ENCODE data around the gene LRRC32.

The LRRC32 gene

DNA sequence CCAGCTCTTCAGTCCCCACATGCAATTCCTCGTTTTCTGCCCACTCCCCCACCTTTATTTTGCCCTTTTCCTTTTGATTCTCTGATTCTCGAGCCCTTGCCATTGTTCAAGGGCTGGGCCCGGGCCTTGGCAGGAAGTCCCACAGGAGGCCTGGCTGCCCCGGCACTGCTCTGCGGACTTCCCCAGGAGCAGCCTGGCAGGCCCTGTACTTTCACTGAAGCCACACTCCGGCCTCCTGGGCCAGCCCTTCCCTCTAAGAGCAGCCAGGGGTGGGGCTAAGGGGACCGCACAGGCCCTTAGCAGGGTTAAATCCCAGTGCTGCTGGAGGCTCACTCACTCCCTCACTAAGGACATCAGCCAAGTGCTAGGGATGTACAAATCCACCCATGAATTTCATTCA, 4.1 kb downstream of the LRRC32 start:
- Histone ChIP-seq H3K9me3 (ENCODE audit: control insufficient read depth, insufficient read depth, low read length) (no peaks in the 10 kb centered on the region), H3K9ac (ENCODE audit: low read depth, low read length) (no peak overlapping the region), H3K36me3 (ENCODE audit: insufficient read depth, low read length) (no peaks in the 10 kb centered on the region), H3K4me1 (ENCODE audit: insufficient read depth, low read length) (peaks cover 5% of the 10 kb centered on the region)

DNA sequence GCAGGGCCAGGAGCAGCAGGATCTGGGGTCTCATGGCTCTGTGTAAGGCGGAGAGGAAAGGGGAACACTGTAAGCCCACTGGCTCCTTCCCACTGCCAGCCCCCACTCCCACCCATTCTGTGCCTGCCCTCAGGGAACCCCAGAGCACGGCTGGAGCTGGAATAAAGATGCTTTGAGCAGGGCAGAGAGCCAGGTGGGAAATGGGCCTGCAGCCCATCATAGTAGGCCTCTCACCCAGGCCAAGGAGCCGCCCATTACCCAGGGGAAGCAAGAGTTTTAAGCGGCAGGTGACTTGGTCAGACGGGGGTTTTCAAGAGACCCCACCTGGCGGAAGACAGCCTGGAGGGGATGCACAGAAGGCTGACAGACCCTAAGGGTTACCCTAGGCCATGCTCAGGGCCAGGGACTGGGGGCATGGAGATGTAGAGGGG, 4.6 kb downstream of the LRRC32 start:
- Histone ChIP-seq H3K4me1 (ENCODE audit: insufficient read depth, low read length) (peaks cover 5% of the 10 kb centered on the region), H3K36me3 (ENCODE audit: insufficient read depth, low read length) (no peaks in the 10 kb centered on the region), H3K9me3 (ENCODE audit: control insufficient read depth, insufficient read depth, low read length) (no peaks in the 10 kb centered on the region), H3K9ac (ENCODE audit: low read depth, low read length) (no peak overlapping the region)

DNA sequence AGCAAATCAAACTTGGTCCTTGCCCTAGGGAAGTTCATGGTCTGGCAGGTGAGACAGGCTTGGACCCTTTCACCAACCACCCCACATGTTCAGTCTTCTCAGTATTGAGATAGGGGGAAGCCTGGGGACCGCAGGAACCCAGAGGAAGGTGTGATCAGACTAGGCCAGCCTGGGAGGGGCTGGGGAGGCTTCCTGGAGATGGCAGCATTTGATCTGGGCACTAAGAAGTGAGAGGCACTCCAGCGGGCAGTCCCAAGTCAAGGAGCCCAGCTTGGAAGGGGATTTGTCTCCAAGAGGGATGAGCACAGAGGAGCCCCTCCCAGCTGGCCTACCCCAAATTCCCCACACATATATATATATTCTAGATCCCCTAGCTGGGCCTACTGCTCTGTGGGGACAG, 5.4 kb downstream of the LRRC32 start:
- Histone ChIP-seq H3K9me3 (ENCODE audit: control insufficient read depth, insufficient read depth, low read length) (no peaks in the 10 kb centered on the region), H3K4me1 (ENCODE audit: insufficient read depth, low read length) (peaks cover 5% of the 10 kb centered on the region), H3K9ac (ENCODE audit: low read depth, low read length) (no peak overlapping the region), H3K36me3 (ENCODE audit: insufficient read depth, low read length) (no peaks in the 10 kb centered on the region)

GRCh38 chr11:76664578-76665061, 5.9 kb downstream of the LRRC32 start:
- no peak overlapping the region for H3K9ac ChIP-seq (ENCODE audit: low read depth, low read length)
- no peaks in the 10 kb centered on the region for H3K9me3 ChIP-seq (ENCODE audit: control insufficient read depth, insufficient read depth, low read length)
- no peaks in the 10 kb centered on the region for H3K36me3 ChIP-seq (ENCODE audit: insufficient read depth, low read length)
- H3K4me1 ChIP-seq (ENCODE audit: insufficient read depth, low read length), result peaks cover 5% of the 10 kb centered on the region

GRCh38 chr11:76663912-76664440, 6.6 kb downstream of the LRRC32 start:
- H3K4me1 ChIP-seq (ENCODE audit: insufficient read depth, low read length), result peaks cover 5% of the 10 kb centered on the region
- no peaks in the 10 kb centered on the region for H3K36me3 ChIP-seq (ENCODE audit: insufficient read depth, low read length)
- no peak overlapping the region for H3K9ac ChIP-seq (ENCODE audit: low read depth, low read length)
- H3K9me3 ChIP-seq (ENCODE audit: control insufficient read depth, insufficient read depth, low read length), result no peaks in the 10 kb centered on the region

DNA sequence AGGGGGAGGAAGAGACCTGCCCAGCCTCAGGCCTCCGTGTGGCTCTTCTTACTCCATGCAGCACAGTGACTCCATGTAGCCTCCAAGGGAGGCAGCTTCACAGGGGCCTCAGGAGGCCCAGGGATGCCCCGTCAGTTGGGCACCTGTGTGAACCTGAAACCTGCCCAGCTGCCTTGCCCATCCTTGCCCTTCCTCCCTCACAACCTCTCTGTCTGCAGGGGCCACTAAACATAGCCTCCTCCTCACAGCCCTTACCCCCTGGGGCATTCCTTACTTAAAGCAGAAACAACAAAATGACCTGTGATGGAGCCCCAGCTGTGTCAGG, 7.1 kb downstream of the LRRC32 start:
- H3K36me3 ChIP-seq (ENCODE audit: insufficient read depth, low read length), result no peaks in the 10 kb centered on the region
- no peaks in the 10 kb centered on the region for H3K9me3 ChIP-seq (ENCODE audit: control insufficient read depth, insufficient read depth, low read length)
- H3K4me1 ChIP-seq (ENCODE audit: insufficient read depth, low read length), result peaks cover 5% of the 10 kb centered on the region
- H3K9ac ChIP-seq (ENCODE audit: low read depth, low read length), result no peak overlapping the region

- H3K9me3 ChIP-seq (ENCODE audit: control insufficient read depth, insufficient read depth, low read length), result no peaks in the 10 kb centered on the region
- no peaks in the 10 kb centered on the region for H3K36me3 ChIP-seq (ENCODE audit: insufficient read depth, low read length)
- H3K4me1 ChIP-seq (ENCODE audit: insufficient read depth, low read length), result peaks cover 5% of the 10 kb centered on the region
- no peak overlapping the region for H3K9ac ChIP-seq (ENCODE audit: low read depth, low read length)
These were observed 7.7 kb downstream of the LRRC32 start for GRCh38 chr11:76662656-76663485.

DNA sequence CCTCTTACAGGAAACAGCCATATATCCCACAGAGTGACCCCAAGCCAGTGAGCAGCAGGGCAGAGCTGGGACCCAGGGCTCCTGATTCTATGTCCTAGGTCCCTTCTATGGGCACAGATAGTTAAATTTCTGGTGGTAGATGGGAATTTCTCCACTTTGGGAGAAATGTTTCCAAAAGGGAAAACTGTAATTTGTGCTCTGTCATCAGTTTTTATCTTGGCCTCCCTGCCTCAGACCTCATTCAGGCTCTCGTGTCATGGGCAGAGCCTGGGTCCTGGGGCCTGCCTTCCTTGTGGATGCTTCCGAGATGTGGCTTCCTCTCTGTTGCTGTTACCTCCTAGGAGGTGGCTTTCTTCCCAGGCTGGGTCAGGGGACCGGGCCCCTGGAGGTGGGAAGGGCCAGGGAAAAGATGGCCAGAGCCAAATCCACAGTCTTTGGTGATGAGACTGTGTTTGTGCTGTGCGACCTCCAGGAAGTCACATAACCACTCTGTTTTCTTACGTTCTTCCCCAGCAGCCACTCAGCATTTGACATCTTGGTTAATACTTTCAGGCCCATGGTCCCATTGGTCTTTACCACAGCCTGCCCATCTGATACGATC, 8.6 kb downstream of the LRRC32 start:
- no peak overlapping the region for H3K9ac ChIP-seq (ENCODE audit: low read depth, low read length)
- H3K9me3 ChIP-seq (ENCODE audit: control insufficient read depth, insufficient read depth, low read length), result no peaks in the 10 kb centered on the region
- H3K36me3 ChIP-seq (ENCODE audit: insufficient read depth, low read length), result no peaks in the 10 kb centered on the region
- peaks cover 4% of the 10 kb centered on the region for H3K4me1 ChIP-seq (ENCODE audit: insufficient read depth, low read length)

DNA sequence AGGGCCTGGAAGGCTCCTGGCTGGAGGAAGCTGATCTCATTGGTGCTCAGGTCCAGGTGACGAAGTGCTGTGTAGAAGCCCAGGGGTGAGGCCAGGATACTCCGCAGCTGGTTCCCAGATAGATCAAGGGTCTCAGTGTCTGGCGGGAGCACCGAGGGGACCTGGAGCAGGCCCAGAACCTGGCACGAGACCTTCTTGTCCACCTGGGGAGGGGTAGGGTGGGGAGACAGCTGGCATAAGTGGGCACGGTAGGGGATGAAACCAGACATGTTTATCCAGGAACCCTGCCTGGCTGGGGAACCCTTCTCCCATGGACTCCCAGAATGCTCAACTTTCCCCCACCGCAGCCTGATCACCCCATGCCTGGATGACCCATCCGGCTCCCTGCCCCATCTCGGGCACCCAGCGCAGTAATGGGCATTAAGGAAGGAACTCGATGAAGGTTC, 9.2 kb downstream of the LRRC32 start:
- Histone ChIP-seq H3K4me1 (ENCODE audit: insufficient read depth, low read length) (0 out of 2 replicates have a peak, but pooled peaks cover 4% of the 10 kb centered on the region), H3K9ac (ENCODE audit: low read depth, low read length) (no peak overlapping the region), H3K36me3 (ENCODE audit: insufficient read depth, low read length) (no peaks in the 10 kb centered on the region), H3K9me3 (ENCODE audit: control insufficient read depth, insufficient read depth, low read length) (no peaks in the 10 kb centered on the region)

- no peaks in the 10 kb centered on the region for H3K9me3 ChIP-seq (ENCODE audit: control insufficient read depth, insufficient read depth, low read length)
- no peaks in the 10 kb centered on the region for H3K36me3 ChIP-seq (ENCODE audit: insufficient read depth, low read length)
- H3K9ac ChIP-seq (ENCODE audit: low read depth, low read length), result no peak overlapping the region
- 0 out of 2 replicates have a peak, but pooled peaks cover 4% of the 10 kb centered on the region for H3K4me1 ChIP-seq (ENCODE audit: insufficient read depth, low read length)
These were observed 9.8 kb downstream of the LRRC32 start for GRCh38 chr11:76660533-76661305.

GRCh38 chr11:76659672-76660532, 10.6 kb downstream of the LRRC32 start:
- Histone ChIP-seq H3K9me3 (ENCODE audit: control insufficient read depth, insufficient read depth, low read length) (no peaks in the 10 kb centered on the region), H3K36me3 (ENCODE audit: insufficient read depth, low read length) (no peaks in the 10 kb centered on the region), H3K9ac (ENCODE audit: low read depth, low read length) (no peak overlapping the region), H3K4me1 (ENCODE audit: insufficient read depth, low read length) (peaks cover 12% of the 10 kb centered on the region; the same call in 1 of the 2 replicates)

- H3K9ac ChIP-seq (ENCODE audit: low read depth, low read length), result no peak overlapping the region
- H3K36me3 ChIP-seq (ENCODE audit: insufficient read depth, low read length), result no peaks in the 10 kb centered on the region
- H3K4me1 ChIP-seq (ENCODE audit: insufficient read depth, low read length), result peaks cover 15% of the 10 kb centered on the region; the same call in 1 of the 2 replicates
- no peaks in the 10 kb centered on the region for H3K9me3 ChIP-seq (ENCODE audit: control insufficient read depth, insufficient read depth, low read length)
These were observed 11.6 kb downstream of the LRRC32 start for GRCh38 chr11:76658651-76659650.

- no peak overlapping the region for H3K9ac ChIP-seq (ENCODE audit: low read depth, low read length)
- peaks cover 15% of the 10 kb centered on the region; the same call in 1 of the 2 replicates for H3K4me1 ChIP-seq (ENCODE audit: insufficient read depth, low read length)
- no peaks in the 10 kb centered on the region for H3K36me3 ChIP-seq (ENCODE audit: insufficient read depth, low read length)
- H3K9me3 ChIP-seq (ENCODE audit: control insufficient read depth, insufficient read depth, low read length), result no peaks in the 10 kb centered on the region
These were observed 12.3 kb downstream of the LRRC32 start for GRCh38 chr11:76658231-76658630.

Data from ES-I3 (cell line).